Ovary (tissue), 9 donors: Measurements from ENCODE around the gene NEUROD4. TPM values are rescaled to one million over a fixed set of nuclear protein-coding genes. Genes with fewer than 3 reads are reported as not detected.

Experiments used
- DNase-seq, 5 donors: peaks; one replicate each; pipeline ENCODE4 v3.0.0-alpha.2; 2019 to 2020
- H3K27ac ChIP-seq, 2 donors: fragments of 200-600 bp; one replicate each; pipeline versions ENCODE4 v1.5.1 to v1.8.0; 2019 to 2022
- H3K27me3 ChIP-seq: fragments of 200-600 bp; one replicate; pipeline ENCODE4 v1.8.0; 2022
- H3K36me3 ChIP-seq: fragments of 200-600 bp; sonication (generic); one replicate; pipeline ENCODE4 v1.5.1; 2019
- H3K4me1 ChIP-seq: one replicate; pipeline ENCODE4 v1.8.1; 2013; ENCODE audit warnings: mild to moderate bottlenecking, moderate library complexity; ENCODE audit not compliant: insufficient read depth
- H3K4me3 ChIP-seq: fragments of 200-600 bp; sonication (generic); one replicate; pipeline ENCODE4 v1.5.1; 2017
- H3K9me3 ChIP-seq, 2 donors: fragments of 200-600 bp in 1 of 2; sonication (generic) in 1 of 2; one replicate each; pipeline versions ENCODE4 v1.5.1 to v1.8.1; 2013 to 2019; ENCODE audit warnings: mild to moderate bottlenecking in 1 of 2, moderate library complexity in 1 of 2
- EP300 ChIP-seq: sonication (generic); formaldehyde crosslinking; IDR thresholded peaks from one replicate; pipeline ENCODE4 v1.6.1; 2017; ENCODE audit warnings: antibody characterized with exemption
- POLR2A ChIP-seq: fragments of 450-650 bp; IDR thresholded peaks from one replicate; pipeline ENCODE4 v1.6.1; 2017; ENCODE audit warnings: antibody characterized with exemption, mild to moderate bottlenecking, moderate library complexity
- WGBS, 3 donors: extraction: QIAGEN DNeasy Blood & Tissue Kit in 1 of 3; methylation state at CpG; one replicate each; pipeline versions ENCODE4 v1.1.5 to v1.1.7; 2013 to 2017; 5-methylcytosine and 5-hydroxymethylcytosine counted together
- intact Hi-C, 4 donors: fragments of 100-400 bp; cut with DNase I; formaldehyde crosslinking; loops; one replicate each; pipeline versions ENCODE4 v1.11.0 to v1.15.1; 2022 to 2023
- polyA plus RNA-seq, 2 donors: library from polyadenylated mRNA; stranded (reverse); fragments of 200-250 nt in 1 of 2; fragments of 350-450 nt in 1 of 2; fragmentation: Illumina TruSeq in 1 of 2; extraction: RNeasy Lipid Tissue Mini Kit (QIAGEN cat#74804) in 1 of 2; gene quantifications; one replicate each; pipeline ENCODE4 v1.2.3, GENCODE V29; 2013 to 2014
- total RNA-seq, 7 donors: library from RNA; depleted of rRNA in 2 of 7; stranded (reverse); fragments of >200 nt in 2 of 7; fragmentation: NEBNext Ultra II Directional in 3 of 7; extraction: Animal tissue kit (Norgen Biotek cat#: 25700) in 3 of 7; gene quantifications; one replicate each; pipeline versions ENCODE4 v1.1.0 to v1.2.4, GENCODE V29; 2016 to 2023
- TF ChIP-seq, protein P1 (sequence below), 3 donors: fragments of 450-650 bp in 2 of 3; fragments of 200-600 bp in 1 of 3; IDR thresholded peaks; one replicate each; pipeline versions ENCODE4 v1.5.1 to v1.8.0; 2016 to 2022; ENCODE audit warnings: antibody characterized with exemption in 3 of 3, mild to moderate bottlenecking in 1 of 3
- donor health status: DM: no; HTN: no; CAD: no; lungs with moderate emphysema.
- donor health status: DM: no; HTN: no; CAD: no.
- donor health status: Bipolar disorder and iron deficiency.
- donor health status: DM: yes; HTN: yes; CAD: no.
- donor health status: DM: no; HTN: no; CAD: no.
- donor health status: DM: yes; HTN: yes; CAD: no.

The NEUROD4 gene
- total and polyA plus RNA-seq, 9 donors: not detected

DNA sequence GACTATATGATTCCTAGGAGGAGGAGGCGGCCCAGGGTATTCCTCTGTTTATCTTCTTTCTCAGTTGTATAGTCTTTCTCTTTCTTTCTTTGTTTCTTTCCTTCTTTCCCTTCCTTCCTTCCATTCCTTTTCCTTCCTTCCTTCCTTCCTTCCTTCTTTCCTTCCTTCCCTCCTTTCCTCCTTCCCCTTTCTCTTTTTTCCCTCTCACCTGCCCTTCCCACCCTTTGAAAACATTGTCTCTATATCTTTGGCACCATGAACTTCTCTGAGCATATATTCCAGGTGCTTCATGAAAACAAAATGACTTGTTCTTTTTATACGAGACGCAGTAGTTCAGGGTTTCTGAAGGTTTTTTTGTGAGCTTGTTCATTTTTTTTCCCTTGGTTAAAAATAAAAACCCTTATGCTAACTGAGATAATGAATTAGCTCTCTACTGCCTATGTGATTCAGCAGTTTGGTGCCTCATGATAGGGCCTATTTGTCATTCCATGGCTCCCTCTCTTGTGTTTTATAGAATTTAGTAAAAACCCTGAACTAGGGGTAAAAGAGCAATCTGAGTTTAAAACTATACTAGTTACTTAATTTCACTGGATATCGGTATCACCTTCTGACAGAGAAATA lies 32.1 kb upstream of the NEUROD4 start:
- Histone ChIP-seq H3K36me3 (no peaks in the 10 kb centered on the region), H3K4me3 (no peak overlapping the region), H3K4me1 (peaks cover 4% of the 10 kb centered on the region), H3K27ac (no peak overlapping the region), H3K9me3 (no peaks in the 10 kb centered on the region), H3K27me3 (no peaks in the 10 kb centered on the region)
- 48 to 75% (median 69%) methylated on average over 4 of the region's 4 CpGs for WGBS, 3 donors
- TF ChIP-seq, protein P1, sequence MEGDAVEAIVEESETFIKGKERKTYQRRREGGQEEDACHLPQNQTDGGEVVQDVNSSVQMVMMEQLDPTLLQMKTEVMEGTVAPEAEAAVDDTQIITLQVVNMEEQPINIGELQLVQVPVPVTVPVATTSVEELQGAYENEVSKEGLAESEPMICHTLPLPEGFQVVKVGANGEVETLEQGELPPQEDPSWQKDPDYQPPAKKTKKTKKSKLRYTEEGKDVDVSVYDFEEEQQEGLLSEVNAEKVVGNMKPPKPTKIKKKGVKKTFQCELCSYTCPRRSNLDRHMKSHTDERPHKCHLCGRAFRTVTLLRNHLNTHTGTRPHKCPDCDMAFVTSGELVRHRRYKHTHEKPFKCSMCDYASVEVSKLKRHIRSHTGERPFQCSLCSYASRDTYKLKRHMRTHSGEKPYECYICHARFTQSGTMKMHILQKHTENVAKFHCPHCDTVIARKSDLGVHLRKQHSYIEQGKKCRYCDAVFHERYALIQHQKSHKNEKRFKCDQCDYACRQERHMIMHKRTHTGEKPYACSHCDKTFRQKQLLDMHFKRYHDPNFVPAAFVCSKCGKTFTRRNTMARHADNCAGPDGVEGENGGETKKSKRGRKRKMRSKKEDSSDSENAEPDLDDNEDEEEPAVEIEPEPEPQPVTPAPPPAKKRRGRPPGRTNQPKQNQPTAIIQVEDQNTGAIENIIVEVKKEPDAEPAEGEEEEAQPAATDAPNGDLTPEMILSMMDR (IDR thresholded peaks at IDR 0.05): no peak
- TF ChIP-seq POLR2A (no peak), EP300 (no peak)
- no peak for DNase-seq
- intact Hi-C loops: no loop called here

DNA sequence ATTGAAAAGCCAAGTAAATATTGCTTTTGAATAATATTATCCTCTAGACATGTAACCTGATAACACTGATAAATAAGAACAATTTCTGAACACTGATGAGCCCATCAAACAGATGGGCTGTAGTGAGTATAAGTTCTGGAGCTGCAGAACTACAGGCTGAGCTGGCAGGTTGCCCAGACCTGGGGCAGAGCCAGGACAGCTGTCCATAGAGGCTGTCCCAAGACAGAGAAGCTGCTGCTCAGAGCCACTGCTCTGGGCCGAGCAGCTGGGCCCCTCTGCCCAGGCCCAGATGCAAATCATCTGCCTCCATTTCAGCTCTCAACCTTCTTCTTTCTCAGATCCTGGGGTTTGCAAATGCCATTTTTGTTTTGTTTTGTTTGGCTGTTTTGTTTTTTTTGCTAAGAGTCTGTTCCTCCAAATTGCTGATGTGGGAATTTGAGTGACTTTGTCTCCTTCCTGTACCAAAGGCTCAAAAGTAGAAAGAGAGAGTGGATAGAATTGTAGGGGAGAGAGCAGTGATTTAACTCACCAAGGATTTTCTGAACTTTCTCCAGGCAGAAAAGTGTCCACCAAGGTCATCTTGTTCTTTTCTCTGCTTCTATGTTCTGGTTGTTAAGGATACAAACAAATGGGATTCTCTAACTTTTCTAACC lies 31.2 kb upstream of the NEUROD4 start:
- no peak overlapping the region for H3K27ac ChIP-seq
- H3K4me1 ChIP-seq: peaks cover 4% of the 10 kb centered on the region
- no peaks in the 10 kb centered on the region for H3K36me3 ChIP-seq
- peak; percentile 64 to 82 (median 80) for DNase-seq
- H3K9me3 ChIP-seq: no peaks in the 10 kb centered on the region
- no peak overlapping the region for H3K4me3 ChIP-seq
- intact Hi-C loops: no loop called here
- no peaks in the 10 kb centered on the region for H3K27me3 ChIP-seq
- no peak for TF ChIP-seq POLR2A
- TF ChIP-seq, protein P1 (IDR thresholded peaks at IDR 0.05): no peak
- TF ChIP-seq EP300: no peak
- 0 to 5% (median 4%) methylated on average over 1 of the region's 1 CpG for WGBS, 3 donors

DNA sequence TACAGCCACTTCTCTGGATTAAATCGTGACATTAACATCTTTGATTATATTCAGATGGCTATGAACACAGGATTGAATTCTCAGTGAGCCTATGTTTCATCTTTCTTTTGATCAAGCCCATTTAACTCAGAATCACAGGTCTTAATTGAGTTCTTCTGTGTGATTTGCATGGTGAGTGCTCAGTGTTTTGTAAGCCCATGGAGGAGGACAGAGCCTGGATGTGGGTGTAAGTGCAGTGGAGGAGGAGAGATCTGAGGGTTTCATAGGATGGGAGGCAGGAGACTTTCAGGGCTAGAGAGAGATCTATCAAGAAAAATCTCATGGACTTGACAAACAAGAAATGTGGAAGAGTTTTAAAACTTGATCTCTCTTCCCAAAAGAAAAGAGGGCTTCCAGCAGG lies 29.9 kb upstream of the NEUROD4 start:
- intact Hi-C loops: loop anchor here in 2 of 4 donors (5.0 to 10.0 kb wide), 2 partner anchors 82 to 155 kb away; no protein-coding TSS in a partner anchor
- TF ChIP-seq POLR2A (no peak), EP300 (no peak)
- TF ChIP-seq, protein P1 (IDR thresholded peaks at IDR 0.05): no peak

DNA sequence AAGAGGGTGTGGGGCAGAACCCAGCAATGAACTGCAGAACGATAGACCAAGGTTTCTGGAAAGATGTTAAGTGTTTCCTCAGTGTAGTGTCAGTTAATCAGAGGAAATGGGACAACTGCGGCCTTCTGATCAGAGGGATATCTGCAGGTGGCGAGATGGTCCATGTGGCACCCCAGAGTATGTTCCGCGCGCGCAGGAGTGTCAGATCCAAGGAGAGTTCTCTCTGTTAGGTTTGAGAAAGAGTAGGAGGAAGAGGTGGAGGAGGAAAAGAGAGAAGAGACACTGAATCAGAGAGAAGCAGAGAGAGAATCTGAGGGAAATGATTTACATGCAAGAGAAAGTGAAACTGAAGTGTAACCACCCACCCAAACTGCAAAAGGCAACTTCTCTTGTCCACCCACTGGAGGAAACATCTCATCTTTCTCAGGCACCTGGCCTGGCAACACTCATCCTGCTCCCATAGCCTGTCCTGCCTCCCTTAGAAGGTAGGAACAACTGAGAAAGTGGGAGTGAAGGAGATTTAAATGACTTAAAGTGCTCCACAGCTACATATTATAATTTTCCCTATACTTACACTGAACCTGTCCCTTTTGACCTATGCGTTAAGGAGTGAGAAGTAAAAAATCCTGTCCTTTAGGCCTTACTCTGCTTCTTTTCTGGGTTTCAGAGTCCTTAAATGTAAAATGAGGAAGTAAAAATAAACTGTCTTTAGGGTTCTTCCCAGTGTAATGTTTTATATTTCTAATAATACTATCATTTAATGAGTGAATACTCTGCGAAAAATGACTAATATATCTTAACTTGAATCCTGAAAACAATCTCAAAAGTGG lies 28.4 kb upstream of the NEUROD4 start:
- intact Hi-C loops: loop anchor here in 2 of 4 donors (5.0 to 10.0 kb wide), 2 partner anchors 81 to 153 kb away; no protein-coding TSS in a partner anchor
- Histone ChIP-seq H3K36me3 (no peaks in the 10 kb centered on the region), H3K4me3 (no peak overlapping the region), H3K9me3 (no peaks in the 10 kb centered on the region), H3K27me3 (no peaks in the 10 kb centered on the region), H3K4me1 (peaks cover 4% of the 10 kb centered on the region), H3K27ac (no peak overlapping the region)
- WGBS, 3 donors: 93% methylated on average over 9 of the region's 9 CpGs
- TF ChIP-seq POLR2A (no peak), EP300 (no peak)
- TF ChIP-seq, protein P1 (IDR thresholded peaks at IDR 0.05): no peak
- DNase-seq: no peak

More for the DNA sequence above, 29.9 kb upstream of the NEUROD4 start:
- Histone ChIP-seq H3K4me3 (no peak overlapping the region), H3K9me3 (no peaks in the 10 kb centered on the region), H3K27ac (no peak overlapping the region), H3K36me3 (no peaks in the 10 kb centered on the region), H3K27me3 (no peaks in the 10 kb centered on the region), H3K4me1 (peaks cover 4% of the 10 kb centered on the region)
- DNase-seq: no peak
- 37 to 40% (median 38%) methylated on average over 1 of the region's 1 CpG for WGBS, 3 donors
